ENCODE data around the gene EMP1. TPM values are rescaled to one million over a fixed set of nuclear protein-coding genes. Genes with fewer than 3 reads are reported as not detected.
A peak's percentile ranks its signal among the peaks of the same experiment; 100 is the strongest.
"Not testable (repeated sequence)": the region's sequence is repeated elsewhere in the genome, so short reads cannot be mapped to it uniquely, and the experiment has no call there.

EMP1 gene
- total and polyA plus RNA-seq, 2 experiments from 2014 or later = 51.1 to 67.3 TPM

DNA sequence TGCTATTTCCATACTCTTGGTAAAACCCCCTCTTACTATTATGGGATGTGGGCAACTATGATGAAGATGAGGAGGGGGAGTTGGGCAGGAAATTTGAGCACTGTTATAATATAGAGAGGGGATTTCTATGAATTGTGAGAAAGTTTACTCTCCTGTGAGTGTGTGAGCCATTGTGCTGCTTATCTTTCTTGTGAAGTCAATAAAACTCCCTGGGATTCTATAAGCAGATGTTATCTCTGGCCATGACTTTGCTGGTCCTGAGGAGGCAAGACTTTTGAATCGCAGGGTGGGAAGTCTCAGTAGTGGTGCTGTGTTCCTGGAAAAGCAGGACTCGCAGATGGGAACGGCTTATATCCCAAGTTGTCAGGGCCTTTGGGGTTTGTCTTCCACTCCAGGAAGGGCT lies 62.2 kb downstream of the EMP1 start:
- no peak overlapping the region for H3K4me3 ChIP-seq
- TF ChIP-seq EZH2phosphoT487 (IDR thresholded peaks at IDR 0.05; ENCODE audit: low read depth, severe bottlenecking, unreplicated experiment) (no peak), EZH2 (IDR thresholded peaks at IDR 0.05; ENCODE audit: borderline replicate concordance) (no peak), CTCF (IDR thresholded peaks at IDR 0.05; ENCODE audit: poor library complexity) (no peak)
- no peak for DNase-seq (ENCODE audit: low spot score)
- no peaks in the 10 kb centered on the region for H3K9me2 ChIP-seq (replicated peaks; ENCODE audit: insufficient read depth)
- no peaks in the 10 kb centered on the region for H3K27me3 ChIP-seq
- H3K27ac ChIP-seq = peak overlapping the region; percentile 44
- WGBS (ENCODE audit: low lambda C conversion rate, missing lambda C conversion rate) = 23% methylated on average over 3 of the region's 3 CpGs
- no peaks in the 10 kb centered on the region for H3K9me3 ChIP-seq (ENCODE audit: low read depth)
- H3K4me2 ChIP-seq = peak overlapping the region; percentile 28
- peaks cover 8% of the 10 kb centered on the region for H3K4me1 ChIP-seq (ENCODE audit: insufficient read depth)
- no peaks in the 10 kb centered on the region for H3K79me2 ChIP-seq
- H2AFZ ChIP-seq = no peak overlapping the region
- H4K20me1 ChIP-seq (ENCODE audit: insufficient read depth, poor library complexity, severe bottlenecking) = no peaks in the 10 kb centered on the region
- no peaks in the 10 kb centered on the region for H3K36me3 ChIP-seq (replicated peaks; ENCODE audit: insufficient read depth, low read depth)

DNA sequence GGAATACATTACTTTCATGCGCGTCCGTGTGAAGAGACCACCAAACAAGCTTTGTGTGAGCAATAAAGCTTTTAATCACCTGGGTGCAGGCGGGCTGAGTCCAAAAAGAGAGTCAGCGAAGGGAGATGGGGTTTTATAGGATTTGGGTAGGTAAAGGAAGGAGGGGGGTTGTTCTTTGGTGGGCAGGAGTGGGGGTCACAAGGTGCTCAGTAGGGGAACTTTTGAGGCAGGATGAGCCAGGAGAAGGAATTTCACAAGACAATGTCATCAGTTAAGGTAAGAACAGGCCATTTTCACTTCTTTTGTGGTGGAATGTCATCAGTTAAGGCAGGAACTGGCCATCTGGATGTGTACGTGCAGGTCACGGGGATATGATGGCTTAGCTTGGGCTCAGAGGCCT lies 63.1 kb downstream of the EMP1 start:
- WGBS (ENCODE audit: low lambda C conversion rate, missing lambda C conversion rate) = 65% methylated on average over 7 of the region's 7 CpGs
- not testable (repeated sequence) for H2AFZ ChIP-seq; H3K4me1 ChIP-seq (ENCODE audit: insufficient read depth); H3K36me3 ChIP-seq (replicated peaks; ENCODE audit: insufficient read depth, low read depth); H3K79me2 ChIP-seq; H3K27ac ChIP-seq; H3K4me3 ChIP-seq; H3K9me3 ChIP-seq (ENCODE audit: low read depth); H3K27me3 ChIP-seq; H3K9me2 ChIP-seq (replicated peaks; ENCODE audit: insufficient read depth); DNase-seq (ENCODE audit: low spot score); H3K4me2 ChIP-seq; H4K20me1 ChIP-seq (ENCODE audit: insufficient read depth, poor library complexity, severe bottlenecking)

- not testable (repeated sequence) for H3K4me3 ChIP-seq; H3K4me2 ChIP-seq; H3K4me1 ChIP-seq (ENCODE audit: insufficient read depth); H3K9me2 ChIP-seq (replicated peaks; ENCODE audit: insufficient read depth); H3K27me3 ChIP-seq; H3K36me3 ChIP-seq (replicated peaks; ENCODE audit: insufficient read depth, low read depth); DNase-seq (ENCODE audit: low spot score); H3K9me3 ChIP-seq (ENCODE audit: low read depth); H3K27ac ChIP-seq; H4K20me1 ChIP-seq (ENCODE audit: insufficient read depth, poor library complexity, severe bottlenecking); H3K79me2 ChIP-seq; H2AFZ ChIP-seq
- WGBS (ENCODE audit: low lambda C conversion rate, missing lambda C conversion rate) = 95% methylated on average over 3 of the region's 3 CpGs
Observed at GRCh38 chr12:13267826-13268225, 71.3 kb downstream of the EMP1 start.

- H3K4me3 ChIP-seq = no peak overlapping the region
- no peaks in the 10 kb centered on the region for H3K79me2 ChIP-seq
- no peaks in the 10 kb centered on the region for H3K36me3 ChIP-seq (replicated peaks; ENCODE audit: insufficient read depth, low read depth)
- no peak overlapping the region for H2AFZ ChIP-seq
- no peak overlapping the region for H3K4me2 ChIP-seq
- no peaks in the 10 kb centered on the region for H3K9me3 ChIP-seq (ENCODE audit: low read depth)
- no peak for DNase-seq (ENCODE audit: low spot score)
- 95% methylated on average over 6 of the region's 6 CpGs for WGBS (ENCODE audit: low lambda C conversion rate, missing lambda C conversion rate)
- peaks cover 3% of the 10 kb centered on the region for H3K4me1 ChIP-seq (ENCODE audit: insufficient read depth)
- no peak overlapping the region for H3K27ac ChIP-seq
- H4K20me1 ChIP-seq (ENCODE audit: insufficient read depth, poor library complexity, severe bottlenecking) = no peaks in the 10 kb centered on the region
- no peaks in the 10 kb centered on the region for H3K27me3 ChIP-seq
- no peaks in the 10 kb centered on the region for H3K9me2 ChIP-seq (replicated peaks; ENCODE audit: insufficient read depth)
- TF ChIP-seq EZH2 (IDR thresholded peaks at IDR 0.05; ENCODE audit: borderline replicate concordance) = no peak
- TF ChIP-seq CTCF (IDR thresholded peaks at IDR 0.05; ENCODE audit: poor library complexity) = no peak
- no peak for TF ChIP-seq EZH2phosphoT487 (IDR thresholded peaks at IDR 0.05; ENCODE audit: low read depth, severe bottlenecking, unreplicated experiment)
Observed at GRCh38 chr12:13268581-13268980, 72.1 kb downstream of the EMP1 start.

Other genes starting within 250 kb of the EMP1 start
- not detected in 2 replicates for gene GPRC5D, start 244.6 kb upstream of the EMP1 start, total RNA-seq
- not detected in 2 replicates for gene GPRC5D, start 244.6 kb upstream of the EMP1 start, polyA plus RNA-seq
- 30.1 and 35.6 TPM in 2 replicates for gene HEBP1, start 196.5 kb upstream of the EMP1 start, total RNA-seq
- gene HEBP1, start 196.5 kb upstream of the EMP1 start, polyA plus RNA-seq = 79.7 and 89.5 TPM in 2 replicates
- 4.0 and 4.1 TPM in 2 replicates for gene FAM234B, start 152.3 kb upstream of the EMP1 start, total RNA-seq
- 0.66 and 0.85 TPM in 2 replicates for gene FAM234B, start 152.3 kb upstream of the EMP1 start, polyA plus RNA-seq
- 1.5 TPM in 1 of 2 replicates, not detected in the other for gene GSG1, start 93.1 kb upstream of the EMP1 start, total RNA-seq
- 0.37 and 0.72 TPM in 2 replicates for gene GSG1, start 93.1 kb upstream of the EMP1 start, polyA plus RNA-seq